BE2C (cell line): ENCODE measurements around the gene DOK1. TPM values are rescaled to one million over a fixed set of nuclear protein-coding genes. Genes with fewer than 3 reads are reported as not detected.
A peak's percentile ranks its signal among the peaks of the same experiment; 100 is the strongest.

Experiments
- DNase-seq: peaks from one replicate; pipeline ENCODE4 v3.0.0-alpha.2; 2020
- H3K27me3 ChIP-seq: fragments of 250-450 bp; sonication (Bioruptor Pico); 2 replicates; pipeline ENCODE4 v1.5.1; 2020; ENCODE audit warnings: mild to moderate bottlenecking
- H3K36me3 ChIP-seq: fragments of 250-450 bp; sonication (Bioruptor Pico); 2 replicates; pipeline ENCODE4 v1.5.1; 2020; ENCODE audit warnings: mild to moderate bottlenecking
- H3K4me1 ChIP-seq: fragments of 250-450 bp; sonication (Bioruptor Pico); 2 replicates; pipeline ENCODE4 v1.5.1; 2020
- H3K4me3 ChIP-seq: 2 replicates; pipeline ENCODE4 v1.5.1; 2011; ENCODE audit warnings: low read depth, low read length
- H3K9me3 ChIP-seq: fragments of 250-450 bp; sonication (Bioruptor Pico); 2 replicates; pipeline ENCODE4 v1.5.1; 2020
- CTCF ChIP-seq: IDR thresholded peaks from 2 replicates; pipeline ENCODE4 v1.5.1; 2012; ENCODE audit warnings: mild to moderate bottlenecking, low read depth, low read length
- polyA plus RNA-seq: library from polyadenylated mRNA; unstranded; fragments of >200 nt; gene quantifications from one replicate; pipeline ENCODE4 v1.2.1, GENCODE V29; 2012; ENCODE audit warnings: low read depth, missing spikeins; ENCODE audit not compliant: insufficient read length, insufficient read depth

The DOK1 gene
- 5.1 TPM for polyA plus RNA-seq

DNA sequence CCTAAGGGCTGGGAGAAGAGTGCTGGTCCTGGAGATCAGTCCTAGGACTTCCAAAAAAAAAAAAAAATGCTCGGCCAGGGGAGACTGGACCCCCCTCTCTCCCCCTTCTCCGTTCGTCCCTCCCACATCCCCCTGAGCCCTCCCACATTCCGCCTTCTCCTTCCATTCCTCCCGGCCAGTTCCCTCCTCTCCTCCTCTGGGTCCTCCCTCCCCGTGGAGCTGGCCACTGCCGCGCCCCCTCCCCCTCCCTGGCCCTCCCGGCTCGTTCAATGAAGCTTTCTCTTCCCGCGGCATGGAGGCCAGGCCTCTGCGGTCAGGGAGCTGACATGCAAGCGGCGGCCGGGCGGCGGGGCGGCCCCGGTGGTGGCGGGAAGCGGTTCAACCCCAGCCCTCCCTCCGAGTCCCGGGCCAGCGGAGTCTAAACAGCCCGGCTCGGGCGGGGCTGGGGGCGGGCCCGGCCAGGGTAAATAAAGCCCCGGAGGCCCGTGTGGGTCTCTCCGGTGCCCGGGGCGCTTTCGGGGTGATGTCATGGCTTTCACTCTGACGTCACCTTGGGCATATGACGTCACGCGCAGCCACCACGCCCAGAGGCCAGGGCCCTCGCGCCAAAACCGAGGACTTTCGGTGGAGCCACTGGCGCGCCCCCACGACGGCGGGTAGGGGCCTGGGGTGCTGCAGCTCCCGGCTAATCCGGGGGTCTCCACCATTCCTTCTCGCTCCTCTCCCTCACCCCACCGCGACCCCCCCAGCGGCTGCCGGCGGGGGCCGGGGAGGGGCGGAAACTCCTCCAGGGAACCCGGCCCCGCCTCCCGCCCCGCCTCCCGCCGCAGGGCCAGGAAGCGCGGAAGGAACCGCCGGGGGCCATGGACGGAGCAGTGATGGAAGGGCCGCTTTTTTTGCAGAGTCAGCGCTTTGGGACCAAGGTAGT lies at the start of gene DOK1, which contains the start of gene LOXL3:
Gene DOK1, plus strand, starts transcription at position 829 of the 928 bp plus-strand sequence. Its CDS starts 35 bp downstream, at position 864.
Gene LOXL3, minus strand, starts transcription at position 51 of the 928 bp plus-strand sequence. CDS start 1,308 bp downstream, outside the sequence.
- no peaks in the 10 kb centered on the region for H3K27me3 ChIP-seq
- peak; percentile 77 for DNase-seq
- H3K36me3 ChIP-seq = no peaks in the 10 kb centered on the region; the same call in 1 of the 2 replicates
- H3K9me3 ChIP-seq = no peaks in the 10 kb centered on the region
- peak within 1 kb of the TSS; percentile 69 for H3K4me3 ChIP-seq
- no peaks in the 10 kb centered on the region for H3K4me1 ChIP-seq
- TF ChIP-seq CTCF = no peak

GRCh38 chr2:74505448-74506246 lies 48.9 kb upstream of the DOK1 start:
- no peak for DNase-seq
- peak overlapping the region; percentile 75 for H3K4me3 ChIP-seq
- H3K27me3 ChIP-seq = no peaks in the 10 kb centered on the region
- H3K36me3 ChIP-seq = peaks cover 26% of the 10 kb centered on the region
- H3K9me3 ChIP-seq = no peaks in the 10 kb centered on the region
- peaks cover 9% of the 10 kb centered on the region for H3K4me1 ChIP-seq
- no peak for TF ChIP-seq CTCF

- Histone ChIP-seq H3K36me3 (peaks cover 26% of the 10 kb centered on the region), H3K4me1 (peaks cover 6% of the 10 kb centered on the region), H3K4me3 (peak within 1 kb of the TSS; percentile 75), H3K27me3 (no peaks in the 10 kb centered on the region), H3K9me3 (no peaks in the 10 kb centered on the region)
- peak; percentile 95 for DNase-seq
- TF ChIP-seq CTCF = peak; percentile 61
Measured at GRCh38 chr2:74507145-74507925, 47.2 kb upstream of the DOK1 start, which contains the start of gene PCGF1. PCGF1 (minus strand) TSS chr2:74507695; CDS start chr2:74507668, 27 bp downstream.

- Histone ChIP-seq H3K27me3 (no peaks in the 10 kb centered on the region), H3K4me1 (peaks cover 11% of the 10 kb centered on the region), H3K9me3 (no peaks in the 10 kb centered on the region), H3K4me3 (peak overlapping the region; percentile 75), H3K36me3 (peaks cover 26% of the 10 kb centered on the region)
- TF ChIP-seq CTCF = no peak
- DNase-seq = peak; percentile 91
Measured at GRCh38 chr2:74507926-74508520, 46.5 kb upstream of the DOK1 start.

GRCh38 chr2:74510272-74510671 lies 44.2 kb upstream of the DOK1 start:
- Histone ChIP-seq H3K4me1 (peaks cover 11% of the 10 kb centered on the region), H3K27me3 (no peaks in the 10 kb centered on the region), H3K4me3 (no peak overlapping the region), H3K9me3 (no peaks in the 10 kb centered on the region), H3K36me3 (peaks cover 23% of the 10 kb centered on the region)
- no peak for TF ChIP-seq CTCF
- no peak for DNase-seq
